ENCODE data around the gene SFR1. TPM values are rescaled to one million over a fixed set of nuclear protein-coding genes. Genes with fewer than 3 reads are reported as not detected.

Gene SFR1
- total and polyA plus RNA-seq, 12 donors, result 3.1 to 12.2 (median 5.7) TPM

DNA sequence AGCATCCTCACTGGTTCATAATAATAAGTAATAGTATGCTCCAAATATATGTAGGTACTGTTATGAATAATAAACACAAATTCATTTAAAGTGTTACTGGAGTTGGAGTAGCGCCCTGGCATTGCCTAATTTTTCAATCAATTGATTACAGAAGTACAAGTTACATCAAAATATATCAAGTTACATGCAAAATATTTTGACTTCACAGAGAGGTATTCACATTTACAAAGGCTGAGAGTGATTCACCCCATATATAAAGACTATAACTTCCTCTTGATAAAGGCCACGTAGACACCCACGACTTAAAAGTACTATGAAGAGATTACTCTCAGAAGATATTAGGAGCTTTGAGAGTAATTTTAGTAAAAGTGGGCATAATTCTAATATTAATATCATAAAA lies 22.7 kb upstream of the SFR1 start:
- 83 to 87% (median 85%) methylated on average over 3 of the region's 3 CpGs for WGBS, 4 donors
- intact Hi-C loops (cut with DNase I), result no loop called here
- H3K27me3 ChIP-seq, result no peaks in the 10 kb centered on the region
- no peak for TF ChIP-seq CTCF (IDR thresholded peaks at IDR 0.05)
- no peak for TF ChIP-seq POLR2A (IDR thresholded peaks at IDR 0.05)
- DNase-seq, result no peak
- H3K36me3 ChIP-seq (replicated peaks in 1 of 2), result no peaks in the 10 kb centered on the region
- no peak overlapping the region for H3K4me3 ChIP-seq
- no peaks in the 10 kb centered on the region for H3K4me1 ChIP-seq (replicated peaks in 1 of 2)
- H3K27ac ChIP-seq, result no peak overlapping the region
- no peaks in the 10 kb centered on the region for H3K9me3 ChIP-seq (replicated peaks in 1 of 3)

DNA sequence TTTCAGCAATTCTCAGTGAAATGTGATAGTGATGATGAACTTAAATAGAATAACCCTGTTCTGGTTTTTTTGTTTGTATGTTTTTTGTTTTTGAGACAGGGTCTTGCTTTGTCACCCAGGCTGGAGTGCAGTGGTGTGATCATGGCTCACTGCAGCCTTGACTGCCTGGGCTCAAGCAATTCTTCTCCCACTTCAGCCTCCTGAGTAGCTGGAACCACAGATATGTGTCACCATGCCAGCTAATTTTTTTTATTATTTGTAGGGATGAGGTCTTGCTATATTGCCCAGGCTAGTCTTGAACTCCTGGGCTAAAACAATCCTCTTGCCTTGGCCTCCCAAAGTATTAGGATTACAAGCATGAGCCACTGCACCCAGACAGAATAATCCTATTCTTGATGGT lies 22.0 kb upstream of the SFR1 start:
- intact Hi-C loops (cut with DNase I), result no loop called here
- Histone ChIP-seq H3K36me3 (replicated peaks in 1 of 2) (no peaks in the 10 kb centered on the region), H3K27me3 (no peaks in the 10 kb centered on the region), H3K4me3 (no peak overlapping the region), H3K27ac (no peak overlapping the region), H3K9me3 (replicated peaks in 1 of 3) (no peaks in the 10 kb centered on the region), H3K4me1 (replicated peaks in 1 of 2) (no peaks in the 10 kb centered on the region)
- TF ChIP-seq CTCF (IDR thresholded peaks at IDR 0.05) (no peak), POLR2A (IDR thresholded peaks at IDR 0.05) (no peak)
- no peak for DNase-seq

- intact Hi-C loops (cut with DNase I), result no loop called here
- H3K4me3 ChIP-seq, result no peak overlapping the region
- H3K27ac ChIP-seq, result no peak overlapping the region
- no peaks in the 10 kb centered on the region for H3K4me1 ChIP-seq (replicated peaks in 1 of 2)
- WGBS, 4 donors, result 0% methylated on average over 1 of the region's 1 CpG; no CpG with 5 or more reads in 1 of the 4 donors
- DNase-seq, result no peak
- no peaks in the 10 kb centered on the region for H3K9me3 ChIP-seq (replicated peaks in 1 of 3)
- H3K36me3 ChIP-seq (replicated peaks in 1 of 2), result no peaks in the 10 kb centered on the region
- TF ChIP-seq POLR2A (IDR thresholded peaks at IDR 0.05) (no peak), CTCF (IDR thresholded peaks at IDR 0.05) (no peak)
- no peaks in the 10 kb centered on the region for H3K27me3 ChIP-seq
These were observed 21.2 kb upstream of the SFR1 start for GRCh38 chr10:104100795-104101194.

GRCh38 chr10:104101902-104102301 lies 20.1 kb upstream of the SFR1 start:
- no peak overlapping the region for H3K27ac ChIP-seq
- intact Hi-C loops (cut with DNase I), result no loop called here
- no peak for TF ChIP-seq POLR2A (IDR thresholded peaks at IDR 0.05)
- no peak for TF ChIP-seq CTCF (IDR thresholded peaks at IDR 0.05)
- H3K4me1 ChIP-seq (replicated peaks in 1 of 2), result no peaks in the 10 kb centered on the region
- no peaks in the 10 kb centered on the region for H3K27me3 ChIP-seq
- no peaks in the 10 kb centered on the region for H3K36me3 ChIP-seq (replicated peaks in 1 of 2)
- no peak for DNase-seq
- no peaks in the 10 kb centered on the region for H3K9me3 ChIP-seq (replicated peaks in 1 of 3)
- 62 to 69% (median 66%) methylated on average over 1 of the region's 1 CpG for WGBS, 4 donors
- H3K4me3 ChIP-seq, result no peak overlapping the region
